ENCODE measurements around the gene C6orf47.

C6orf47 gene

DNA sequence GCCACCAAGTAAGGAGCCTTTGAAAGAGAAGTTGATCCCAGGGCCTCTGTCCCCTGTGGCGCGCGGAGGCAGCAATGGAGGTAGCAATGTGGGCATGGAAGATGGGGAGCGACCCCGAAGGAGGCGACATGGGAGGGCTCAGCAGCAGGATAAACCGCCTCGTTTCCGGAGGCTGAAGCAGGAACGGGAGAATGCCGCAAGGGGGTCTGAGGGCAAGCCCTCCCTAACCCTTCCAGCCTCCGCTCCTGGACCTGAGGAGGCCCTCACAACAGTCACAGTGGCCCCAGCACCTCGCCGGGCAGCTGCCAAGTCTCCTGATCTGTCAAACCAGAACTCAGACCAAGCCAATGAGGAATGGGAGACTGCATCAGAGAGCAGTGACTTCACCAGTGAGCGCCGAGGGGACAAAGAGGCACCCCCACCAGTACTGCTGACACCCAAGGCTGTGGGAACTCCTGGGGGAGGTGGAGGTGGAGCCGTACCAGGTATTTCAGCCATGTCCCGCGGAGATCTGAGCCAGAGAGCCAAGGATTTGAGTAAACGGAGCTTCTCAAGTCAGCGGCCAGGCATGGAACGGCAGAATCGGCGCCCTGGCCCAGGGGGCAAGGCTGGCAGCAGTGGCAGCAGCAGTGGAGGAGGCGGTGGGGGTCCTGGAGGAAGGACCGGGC lies 28.2 kb downstream of the C6orf47 start:
- no peak for DNase-seq

- no peak for DNase-seq
Measured at GRCh38 chr6:31631681-31632278, 28.8 kb downstream of the C6orf47 start.

GRCh38 chr6:31631209-31631608 lies 29.4 kb downstream of the C6orf47 start:
- DNase-seq = no peak

- no peak for DNase-seq
Measured at GRCh38 chr6:31630177-31630934, 30.2 kb downstream of the C6orf47 start.

DNA sequence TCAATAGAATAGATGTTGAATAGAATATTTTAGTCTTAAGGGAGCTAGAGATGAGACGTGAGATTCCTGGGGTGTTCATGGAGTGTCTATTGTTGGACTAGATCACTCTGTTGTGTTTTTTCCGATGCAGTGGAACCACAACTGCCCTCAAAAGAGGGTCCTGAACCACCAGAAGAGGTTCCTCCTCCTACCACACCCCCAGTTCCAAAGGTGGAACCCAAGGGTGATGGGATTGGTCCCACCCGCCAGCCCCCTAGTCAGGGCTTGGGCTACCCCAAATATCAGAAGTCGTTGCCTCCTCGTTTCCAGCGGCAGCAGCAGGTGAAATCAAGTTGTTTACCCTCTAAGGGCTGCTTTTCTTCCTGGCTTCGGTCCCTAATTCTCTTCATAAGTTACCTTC lies 31.6 kb downstream of the C6orf47 start:
- no peak for DNase-seq

DNA sequence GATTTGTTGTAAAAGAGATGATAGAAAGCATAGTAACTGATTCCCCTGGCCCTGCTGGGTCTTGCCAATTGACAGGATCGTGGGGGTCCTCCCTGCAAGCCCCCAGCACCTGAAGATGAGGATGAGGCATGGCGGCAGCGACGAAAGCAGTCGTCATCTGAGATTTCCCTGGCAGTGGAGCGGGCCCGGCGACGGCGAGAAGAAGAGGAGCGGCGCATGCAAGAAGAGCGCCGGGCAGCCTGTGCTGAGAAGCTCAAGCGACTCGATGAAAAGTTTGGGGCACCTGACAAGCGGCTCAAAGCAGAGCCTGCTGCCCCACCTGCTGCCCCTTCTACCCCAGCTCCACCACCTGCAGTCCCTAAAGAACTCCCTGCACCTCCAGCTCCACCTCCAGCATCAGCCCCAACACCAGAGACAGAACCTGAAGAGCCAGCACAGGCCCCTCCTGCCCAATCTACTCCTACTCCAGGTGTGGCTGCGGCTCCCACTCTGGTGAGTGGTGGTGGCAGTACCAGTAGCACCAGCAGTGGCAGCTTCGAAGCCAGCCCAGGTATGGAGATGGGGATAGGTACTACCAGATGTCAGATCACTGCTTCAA lies 32.8 kb downstream of the C6orf47 start:
- no peak for DNase-seq

DNA sequence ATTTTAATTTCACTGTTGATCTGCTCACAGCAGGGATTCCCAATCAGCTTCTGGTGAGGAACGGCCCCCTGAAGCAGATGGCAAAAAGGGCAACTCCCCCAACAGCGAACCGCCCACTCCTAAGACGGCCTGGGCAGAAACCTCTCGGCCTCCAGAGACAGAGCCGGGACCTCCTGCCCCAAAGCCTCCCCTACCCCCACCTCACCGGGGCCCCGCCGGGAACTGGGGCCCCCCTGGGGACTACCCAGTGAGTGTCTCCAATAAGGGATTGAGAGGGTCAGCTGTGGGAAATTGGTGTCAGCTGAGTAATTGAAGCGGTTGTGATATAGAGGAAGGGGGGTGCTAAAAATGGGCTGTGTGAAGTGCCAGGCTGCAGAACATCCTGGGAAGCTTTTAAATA lies 33.6 kb downstream of the C6orf47 start:
- no peak for DNase-seq

- DNase-seq = no peak
Measured at GRCh38 chr6:31624070-31624469, 36.5 kb downstream of the C6orf47 start.

DNA sequence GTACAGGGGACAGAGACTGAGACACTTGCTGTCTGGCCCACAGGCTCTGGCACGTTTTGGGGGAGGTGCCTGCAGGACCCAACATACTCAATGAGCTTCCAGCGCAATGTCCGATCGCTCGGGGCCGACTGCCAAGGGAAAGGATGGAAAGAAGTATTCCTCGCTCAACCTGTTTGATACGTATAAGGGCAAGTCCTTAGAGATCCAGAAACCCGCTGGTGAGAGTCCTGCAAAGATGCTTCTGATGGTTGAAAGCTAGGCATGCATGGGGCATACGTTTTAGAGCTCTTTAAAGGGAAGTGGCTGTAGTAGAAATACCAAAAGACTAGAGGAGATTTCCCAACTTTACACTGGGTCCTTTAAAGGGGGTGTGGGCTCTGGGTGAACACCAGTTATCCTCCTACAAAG lies 37.9 kb downstream of the C6orf47 start:
- DNase-seq = no peak

- DNase-seq = no peak
Measured at GRCh38 chr6:31621991-31622390, 38.6 kb downstream of the C6orf47 start.

- DNase-seq = no peak
Measured at GRCh38 chr6:31621320-31621939, 39.1 kb downstream of the C6orf47 start.

DNA sequence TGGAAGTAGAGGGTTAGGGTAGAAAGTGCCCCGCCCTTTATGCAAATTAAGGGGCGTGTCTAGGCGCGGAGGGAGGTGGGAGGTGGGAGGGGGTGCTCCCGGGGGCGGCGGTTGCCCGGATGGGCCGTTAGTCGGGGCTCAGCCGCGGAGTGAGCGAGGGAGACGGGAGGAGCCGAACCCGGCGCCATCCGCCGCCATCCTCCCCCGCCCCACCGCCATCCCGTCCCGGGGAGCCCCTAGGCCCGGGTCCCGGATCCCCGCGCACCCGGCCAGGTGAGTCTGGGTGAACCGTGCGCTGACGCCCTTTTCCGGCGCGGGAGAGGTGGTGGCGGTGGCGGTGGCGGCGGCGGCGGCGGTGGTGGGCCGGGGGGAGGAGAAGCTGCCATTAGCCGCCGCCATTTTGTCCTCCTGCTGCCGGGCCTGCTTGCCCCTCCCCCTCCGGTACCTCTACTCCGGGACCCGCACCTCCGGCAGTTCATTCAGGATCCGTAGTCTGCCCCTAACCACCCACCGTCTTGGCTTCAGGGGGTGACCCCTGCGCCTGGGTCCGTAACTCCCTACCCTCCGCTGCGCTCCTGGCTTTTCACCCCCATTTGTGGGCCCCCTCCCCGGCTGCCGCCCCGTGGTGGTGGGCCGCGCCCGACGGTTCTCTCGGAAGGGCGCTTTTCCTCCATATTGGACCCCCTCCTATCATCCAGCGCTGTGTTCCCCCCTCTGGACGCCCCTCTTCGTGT lies 39.8 kb downstream of the C6orf47 start, which contains the start of gene PRRC2A:
PRRC2A (plus strand) TSS at position 130 of the 734 bp plus-strand sequence. CDS start 2,075 bp downstream, outside the sequence.
- peak; percentile 95 for DNase-seq

GRCh38 chr6:31619805-31620585 lies 40.6 kb downstream of the C6orf47 start:
- DNase-seq = peak; percentile 96

- no peak for DNase-seq
Measured at GRCh38 chr6:31617010-31617409, 43.6 kb downstream of the C6orf47 start.

- DNase-seq = no peak
Measured at GRCh38 chr6:31615748-31616147, 44.8 kb downstream of the C6orf47 start.

- no peak for DNase-seq
Measured at GRCh38 chr6:31614684-31615578, 45.6 kb downstream of the C6orf47 start, which contains the start of gene AIF1. Gene AIF1 (plus strand): TSS chr6:31615234. CDS start chr6:31615330, 96 bp downstream.

DNA sequence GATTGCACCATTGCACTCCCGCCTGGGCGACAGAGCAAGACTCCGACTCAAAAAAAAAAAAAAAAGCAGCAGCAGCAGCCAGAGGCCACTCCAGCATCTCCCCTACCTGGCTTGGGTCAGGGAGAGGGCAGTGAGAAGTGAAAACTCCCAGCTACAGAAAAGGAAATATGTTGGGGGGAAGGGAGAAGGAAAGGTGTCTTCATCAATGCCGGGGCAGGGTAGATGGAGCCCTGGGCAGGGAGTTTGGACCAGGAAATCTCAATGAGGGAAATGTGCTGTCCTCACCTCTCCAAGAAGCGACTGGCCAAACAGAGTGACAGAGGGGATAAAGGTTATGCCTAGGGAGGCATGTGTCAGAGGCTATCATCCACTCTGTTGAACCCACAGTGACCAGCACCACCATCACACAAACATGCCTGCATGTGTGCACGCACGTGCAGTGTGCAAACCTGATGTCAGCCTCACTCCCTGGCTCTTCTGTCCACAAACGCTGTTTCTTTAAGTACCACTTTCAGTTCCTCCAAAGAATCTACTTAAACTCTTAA lies 46.4 kb downstream of the C6orf47 start:
- no peak for DNase-seq

- DNase-seq = no peak
Measured at GRCh38 chr6:31610968-31611367, 49.6 kb downstream of the C6orf47 start.

DNA sequence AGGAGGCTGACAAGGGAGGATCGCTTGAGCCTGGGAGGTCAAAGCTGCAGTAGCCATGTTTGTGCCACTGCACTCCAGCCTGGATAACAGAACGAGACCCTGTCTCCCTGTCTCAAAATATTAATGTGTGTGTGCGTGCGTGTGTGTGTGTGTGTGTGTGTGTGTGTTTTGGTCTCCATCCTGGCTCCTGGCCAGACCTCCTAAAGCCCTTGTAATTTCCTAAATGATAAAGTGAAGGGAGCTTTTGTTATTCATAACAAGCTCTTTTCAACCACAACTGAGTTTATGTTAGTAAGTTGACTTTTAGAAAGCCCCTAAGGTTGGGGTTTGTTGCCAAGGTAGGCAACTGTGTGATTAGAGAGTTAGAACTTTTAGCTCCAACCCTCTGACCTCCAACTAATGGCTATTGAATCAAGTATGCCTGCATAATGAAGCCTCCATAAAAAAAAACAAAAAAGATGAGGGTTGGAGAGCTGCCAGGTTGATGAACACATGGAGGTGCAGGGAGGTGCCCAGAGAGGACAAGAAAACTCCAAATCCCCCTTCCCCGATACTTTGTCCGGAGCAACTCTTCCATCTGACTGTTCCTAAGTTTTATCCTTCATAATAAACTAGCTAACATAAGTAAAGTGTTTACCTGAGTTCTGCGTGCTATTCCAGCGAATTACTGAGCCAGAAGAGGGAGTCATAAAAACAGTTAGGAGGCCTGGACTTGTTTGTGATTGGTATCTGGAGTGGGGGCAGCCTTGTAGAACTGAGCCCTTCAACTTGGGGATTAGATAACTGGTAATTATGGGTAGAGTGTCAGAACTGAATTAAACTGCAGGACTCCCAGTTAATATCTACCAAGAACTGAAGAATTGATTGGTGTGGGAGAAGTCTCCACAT lies 50.8 kb downstream of the C6orf47 start:
- no peak for DNase-seq
